ENCODE results near the gene TBC1D10A. TPM values are rescaled to one million over a fixed set of nuclear protein-coding genes. Genes with fewer than 3 reads are reported as not detected.

TBC1D10A gene
- polyA plus RNA-seq, 1 of the 3 experiments (the other 2 are of a cell fraction), result 15.3 TPM

GRCh38 chr22:30244641-30245040, 82.1 kb downstream of the TBC1D10A start (continued):
- TF ChIP-seq YY1 (IDR thresholded peaks at IDR 0.05; ENCODE audit: low read depth), result no peak

- ChIA-PET POLR2A (interaction anchor here (0.6 kb wide), 1 partner anchor 498 kb away, joined by 3 read pairs; no protein-coding TSS in a partner anchor), CTCF (interaction anchor here (0.8 to 2.3 kb wide), 4 partner anchors 11 to 135 kb away, joined by 3 to 8 read pairs (median 5); no protein-coding TSS in a partner anchor)
- H3K9ac ChIP-seq, result no peak overlapping the region
- H3K4me2 ChIP-seq, result peak overlapping the region; percentile 96; the same call in 1 of the 2 replicates
- peaks cover 15% of the 10 kb centered on the region; the same call in 1 of the 2 replicates for H3K79me2 ChIP-seq (ENCODE audit: insufficient read depth)
- H3K4me3 ChIP-seq (ENCODE audit: low read depth in 2 of 2, low read length in 1 of 2), result no peak overlapping the region
- no peak overlapping the region for H3K27ac ChIP-seq (ENCODE audit: low read depth in 2 of 2, low read length in 1 of 2)
- DNase-seq, result no peak
- no peaks in the 10 kb centered on the region for H3K27me3 ChIP-seq (ENCODE audit: insufficient read depth)
- H3K36me3 ChIP-seq (replicated peaks in 1 of 2; ENCODE audit: control insufficient read depth in 1 of 2, insufficient read depth in 2 of 2, low read length in 1 of 2), result peaks cover 0 to 4% of the 10 kb centered on the region in 2 experiments
- TF ChIP-seq, protein P1, sequence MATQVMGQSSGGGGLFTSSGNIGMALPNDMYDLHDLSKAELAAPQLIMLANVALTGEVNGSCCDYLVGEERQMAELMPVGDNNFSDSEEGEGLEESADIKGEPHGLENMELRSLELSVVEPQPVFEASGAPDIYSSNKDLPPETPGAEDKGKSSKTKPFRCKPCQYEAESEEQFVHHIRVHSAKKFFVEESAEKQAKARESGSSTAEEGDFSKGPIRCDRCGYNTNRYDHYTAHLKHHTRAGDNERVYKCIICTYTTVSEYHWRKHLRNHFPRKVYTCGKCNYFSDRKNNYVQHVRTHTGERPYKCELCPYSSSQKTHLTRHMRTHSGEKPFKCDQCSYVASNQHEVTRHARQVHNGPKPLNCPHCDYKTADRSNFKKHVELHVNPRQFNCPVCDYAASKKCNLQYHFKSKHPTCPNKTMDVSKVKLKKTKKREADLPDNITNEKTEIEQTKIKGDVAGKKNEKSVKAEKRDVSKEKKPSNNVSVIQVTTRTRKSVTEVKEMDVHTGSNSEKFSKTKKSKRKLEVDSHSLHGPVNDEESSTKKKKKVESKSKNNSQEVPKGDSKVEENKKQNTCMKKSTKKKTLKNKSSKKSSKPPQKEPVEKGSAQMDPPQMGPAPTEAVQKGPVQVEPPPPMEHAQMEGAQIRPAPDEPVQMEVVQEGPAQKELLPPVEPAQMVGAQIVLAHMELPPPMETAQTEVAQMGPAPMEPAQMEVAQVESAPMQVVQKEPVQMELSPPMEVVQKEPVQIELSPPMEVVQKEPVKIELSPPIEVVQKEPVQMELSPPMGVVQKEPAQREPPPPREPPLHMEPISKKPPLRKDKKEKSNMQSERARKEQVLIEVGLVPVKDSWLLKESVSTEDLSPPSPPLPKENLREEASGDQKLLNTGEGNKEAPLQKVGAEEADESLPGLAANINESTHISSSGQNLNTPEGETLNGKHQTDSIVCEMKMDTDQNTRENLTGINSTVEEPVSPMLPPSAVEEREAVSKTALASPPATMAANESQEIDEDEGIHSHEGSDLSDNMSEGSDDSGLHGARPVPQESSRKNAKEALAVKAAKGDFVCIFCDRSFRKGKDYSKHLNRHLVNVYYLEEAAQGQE (IDR thresholded peaks at IDR 0.05; ENCODE audit: low read depth, low read length), result no peak
- TF ChIP-seq SMC3 (IDR thresholded peaks at IDR 0.05; ENCODE audit: low read depth, low read length), result no peak
- no peaks in the 10 kb centered on the region for H3K9me3 ChIP-seq
- no peak overlapping the region for H2AFZ ChIP-seq (ENCODE audit: low read depth)
- H4K20me1 ChIP-seq (ENCODE audit: insufficient read depth), result no peaks in the 10 kb centered on the region
- no peaks in the 10 kb centered on the region for H3F3A ChIP-seq (replicated peaks; ENCODE audit: insufficient read depth)
- WGBS (ENCODE audit: low lambda C conversion rate), result 98% methylated on average over 9 of the region's 10 CpGs
- H3K4me1 ChIP-seq (ENCODE audit: control insufficient read depth in 1 of 2, insufficient read depth in 2 of 2, low read depth in 1 of 2, low read length in 1 of 2), result peaks cover 7 to 15% of the 10 kb centered on the region in 2 experiments; a peak in 3 of 4 replicates
- H3K9me2 ChIP-seq, result no peaks in the 10 kb centered on the region
These were observed 82.7 kb downstream of the TBC1D10A start for GRCh38 chr22:30244066-30244465.

GRCh38 chr22:30243661-30244060, 83.1 kb downstream of the TBC1D10A start:
- no peaks in the 10 kb centered on the region for H3K9me3 ChIP-seq
- H2AFZ ChIP-seq (ENCODE audit: low read depth), result no peak overlapping the region
- peaks cover 0 to 4% of the 10 kb centered on the region in 2 experiments for H3K36me3 ChIP-seq (replicated peaks in 1 of 2; ENCODE audit: control insufficient read depth in 1 of 2, insufficient read depth in 2 of 2, low read length in 1 of 2)
- H3K27ac ChIP-seq (ENCODE audit: low read depth in 2 of 2, low read length in 1 of 2), result no peak overlapping the region
- H3K4me2 ChIP-seq, result peak overlapping the region; percentile 96; the same call in 1 of the 2 replicates
- peaks cover 15% of the 10 kb centered on the region; the same call in 1 of the 2 replicates for H3K79me2 ChIP-seq (ENCODE audit: insufficient read depth)
- WGBS (ENCODE audit: low lambda C conversion rate), result 95% methylated on average over 15 of the region's 22 CpGs
- no peaks in the 10 kb centered on the region for H3K9me2 ChIP-seq
- DNase-seq, result no peak
- no peaks in the 10 kb centered on the region for H4K20me1 ChIP-seq (ENCODE audit: insufficient read depth)
- CTCF ChIA-PET, result interaction anchor here (0.8 to 2.3 kb wide), 4 partner anchors 11 to 135 kb away, joined by 3 to 7 read pairs (median 4); no protein-coding TSS in a partner anchor
- H3F3A ChIP-seq (replicated peaks; ENCODE audit: insufficient read depth), result no peaks in the 10 kb centered on the region
- H3K27me3 ChIP-seq (ENCODE audit: insufficient read depth), result no peaks in the 10 kb centered on the region
- peaks cover 7 to 15% of the 10 kb centered on the region in 2 experiments; a peak in 3 of 4 replicates for H3K4me1 ChIP-seq (ENCODE audit: control insufficient read depth in 1 of 2, insufficient read depth in 2 of 2, low read depth in 1 of 2, low read length in 1 of 2)
- no peak overlapping the region for H3K4me3 ChIP-seq (ENCODE audit: low read depth in 2 of 2, low read length in 1 of 2)
- no peak overlapping the region for H3K9ac ChIP-seq
- POLR2A ChIA-PET, result interaction anchor here (0.6 kb wide), 1 partner anchor 498 kb away, joined by 3 read pairs; no protein-coding TSS in a partner anchor
- TF ChIP-seq FOXM1 (IDR thresholded peaks at IDR 0.05; ENCODE audit: low read depth) (no peak), JUND (IDR thresholded peaks at IDR 0.05) (no peak), CHD2 (IDR thresholded peaks at IDR 0.05; ENCODE audit: low read length, partially characterized antibody) (no peak), PBX3 (IDR thresholded peaks at IDR 0.05) (no peak), CTCF (IDR thresholded peaks at IDR 0.05) (no peak), TAF1 (IDR thresholded peaks at IDR 0.05; ENCODE audit: borderline replicate concordance, low read depth, low read length) (no peak), SIN3A (IDR thresholded peaks at IDR 0.05; ENCODE audit: borderline replicate concordance, low read depth, low read length) (no peak), ELF1 (IDR thresholded peaks at IDR 0.05) (no peak)
- TF ChIP-seq, protein P1 (IDR thresholded peaks at IDR 0.05; ENCODE audit: low read depth, low read length), result no peak
- TF ChIP-seq, protein P2, sequence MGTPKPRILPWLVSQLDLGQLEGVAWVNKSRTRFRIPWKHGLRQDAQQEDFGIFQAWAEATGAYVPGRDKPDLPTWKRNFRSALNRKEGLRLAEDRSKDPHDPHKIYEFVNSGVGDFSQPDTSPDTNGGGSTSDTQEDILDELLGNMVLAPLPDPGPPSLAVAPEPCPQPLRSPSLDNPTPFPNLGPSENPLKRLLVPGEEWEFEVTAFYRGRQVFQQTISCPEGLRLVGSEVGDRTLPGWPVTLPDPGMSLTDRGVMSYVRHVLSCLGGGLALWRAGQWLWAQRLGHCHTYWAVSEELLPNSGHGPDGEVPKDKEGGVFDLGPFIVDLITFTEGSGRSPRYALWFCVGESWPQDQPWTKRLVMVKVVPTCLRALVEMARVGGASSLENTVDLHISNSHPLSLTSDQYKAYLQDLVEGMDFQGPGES (IDR thresholded peaks at IDR 0.05; ENCODE audit: low read depth, low read length), result no peak
